Measurements from ENCODE around the gene DDX24. TPM values are rescaled to one million over a fixed set of nuclear protein-coding genes. Genes with fewer than 3 reads are reported as not detected.

The DDX24 gene
- total and polyA plus RNA-seq, 7 donors: 42.5 to 147 (median 109) TPM

GRCh38 chr14:94018308-94018707, 62.7 kb downstream of the DDX24 start:
- H3K27ac ChIP-seq: no peak overlapping the region
- intact Hi-C loops (cut with DNase I): no loop called here
- H3K4me3 ChIP-seq: no peak overlapping the region
- TF ChIP-seq POLR2A (IDR thresholded peaks at IDR 0.05) (no peak), POLR2AphosphoS5 (IDR thresholded peaks at IDR 0.05) (no peak)
- H3K9me3 ChIP-seq: no peaks in the 10 kb centered on the region
- no peaks in the 10 kb centered on the region for H3K36me3 ChIP-seq
- DNase-seq: no peak
- 52 to 73% methylated on average over 8 of the region's 8 CpGs for WGBS, 2 donors
- H3K4me1 ChIP-seq: no peaks in the 10 kb centered on the region
- H3K27me3 ChIP-seq: no peaks in the 10 kb centered on the region

- Histone ChIP-seq H3K27ac (no peak overlapping the region), H3K36me3 (no peaks in the 10 kb centered on the region), H3K27me3 (no peaks in the 10 kb centered on the region), H3K4me3 (no peak overlapping the region), H3K4me1 (no peaks in the 10 kb centered on the region), H3K9me3 (no peaks in the 10 kb centered on the region)
- DNase-seq: no peak
- intact Hi-C loops (cut with DNase I): no loop called here
- TF ChIP-seq POLR2A (IDR thresholded peaks at IDR 0.05) (no peak), CTCF (IDR thresholded peaks at IDR 0.05) (no peak), EP300 (IDR thresholded peaks at IDR 0.05) (no peak), POLR2AphosphoS5 (IDR thresholded peaks at IDR 0.05) (no peak)
- 83 to 87% methylated on average over 8 of the region's 8 CpGs for WGBS, 2 donors
Measured at GRCh38 chr14:94016446-94016976, 64.5 kb downstream of the DDX24 start.

GRCh38 chr14:94015223-94015622, 65.8 kb downstream of the DDX24 start:
- 77 to 89% methylated on average over 2 of the region's 2 CpGs for WGBS, 2 donors
- TF ChIP-seq POLR2AphosphoS5 (IDR thresholded peaks at IDR 0.05) (no peak), CTCF (IDR thresholded peaks at IDR 0.05) (no peak), EP300 (IDR thresholded peaks at IDR 0.05) (no peak), POLR2A (IDR thresholded peaks at IDR 0.05) (no peak)
- no peaks in the 10 kb centered on the region for H3K27me3 ChIP-seq
- no peaks in the 10 kb centered on the region for H3K36me3 ChIP-seq
- no peak overlapping the region for H3K27ac ChIP-seq
- intact Hi-C loops (cut with DNase I): no loop called here
- DNase-seq: no peak
- H3K4me3 ChIP-seq: no peak overlapping the region
- H3K4me1 ChIP-seq: no peaks in the 10 kb centered on the region
- H3K9me3 ChIP-seq: no peaks in the 10 kb centered on the region

GRCh38 chr14:94014382-94014781, 66.6 kb downstream of the DDX24 start:
- Histone ChIP-seq H3K27ac (no peak overlapping the region), H3K4me1 (peaks cover 0 to 6% (median 0%) of the 10 kb centered on the region in 4 donors), H3K36me3 (no peaks in the 10 kb centered on the region), H3K9me3 (no peaks in the 10 kb centered on the region), H3K4me3 (no peak overlapping the region), H3K27me3 (no peaks in the 10 kb centered on the region)
- WGBS, 2 donors: 84 to 85% methylated on average over 6 of the region's 6 CpGs
- TF ChIP-seq POLR2A (IDR thresholded peaks at IDR 0.05) (no peak), EP300 (IDR thresholded peaks at IDR 0.05) (no peak), CTCF (IDR thresholded peaks at IDR 0.05) (no peak), POLR2AphosphoS5 (IDR thresholded peaks at IDR 0.05) (no peak)
- DNase-seq: no peak
- intact Hi-C loops (cut with DNase I): no loop called here

- WGBS, 2 donors: 26 to 50% methylated on average over 2 of the region's 2 CpGs
- Histone ChIP-seq H3K27ac (no peak overlapping the region), H3K27me3 (no peaks in the 10 kb centered on the region), H3K4me1 (peaks cover 0 to 6% (median 0%) of the 10 kb centered on the region in 4 donors), H3K4me3 (no peak overlapping the region), H3K36me3 (no peaks in the 10 kb centered on the region), H3K9me3 (no peaks in the 10 kb centered on the region)
- TF ChIP-seq POLR2A (IDR thresholded peaks at IDR 0.05) (no peak), CTCF (IDR thresholded peaks at IDR 0.05) (no peak), EP300 (IDR thresholded peaks at IDR 0.05) (no peak), POLR2AphosphoS5 (IDR thresholded peaks at IDR 0.05) (no peak)
- intact Hi-C loops (cut with DNase I): no loop called here
- DNase-seq: no peak
Measured at GRCh38 chr14:94011795-94012194, 69.2 kb downstream of the DDX24 start.

All from sigmoid colon (tissue), 7 donors.